GM18499 (cell line): ENCODE measurements around the gene CCDC171.
"Not testable (repeated sequence)": the region's sequence is repeated elsewhere in the genome, so short reads cannot be mapped to it uniquely, and the experiment has no call there.

Experiments used
- ATAC-seq: cut with Tn5 transposase; IDR thresholded peaks from one replicate; pipeline ENCODE4 v1.9.1; 2021; ENCODE audit warnings: moderate number of reproducible peaks; ENCODE audit not compliant: insufficient read depth, unreplicated experiment

Gene CCDC171

GRCh38 chr9:15552636-15553527, at the start of gene CCDC171:
CCDC171 (plus strand) TSS chr9:15553043; CDS start chr9:15564089, 11,046 bp downstream.
- peak; percentile 59 for ATAC-seq

GRCh38 chr9:15505921-15506320, 46.9 kb upstream of the CCDC171 start:
- ATAC-seq, result no peak

GRCh38 chr9:15509931-15510788, 42.7 kb upstream of the CCDC171 start:
- ATAC-seq, result peak; percentile 0

GRCh38 chr9:15510789-15511575, 41.9 kb upstream of the CCDC171 start, which contains the start of gene PSIP1:
PSIP1 (minus strand) TSS chr9:15510970; CDS start chr9:15510188, 782 bp downstream.
- ATAC-seq, result peak; percentile 77

- no peak for ATAC-seq
Observed at GRCh38 chr9:15512204-15512603, 40.6 kb upstream of the CCDC171 start.

- no peak for ATAC-seq
Observed at GRCh38 chr9:15512889-15513288, 40.0 kb upstream of the CCDC171 start.

GRCh38 chr9:15513335-15513734, 39.5 kb upstream of the CCDC171 start:
- no peak for ATAC-seq

GRCh38 chr9:15519831-15520230, 33.0 kb upstream of the CCDC171 start:
- no peak for ATAC-seq

GRCh38 chr9:15521254-15521653, 31.6 kb upstream of the CCDC171 start:
- ATAC-seq, result no peak

- no peak for ATAC-seq
Observed at GRCh38 chr9:15522130-15522755, 30.6 kb upstream of the CCDC171 start.

GRCh38 chr9:15524845-15525455, 27.9 kb upstream of the CCDC171 start:
- no peak for ATAC-seq

- ATAC-seq, result no peak
Observed at GRCh38 chr9:15525958-15526357, 26.9 kb upstream of the CCDC171 start.

GRCh38 chr9:15527035-15527434, 25.8 kb upstream of the CCDC171 start:
- not testable (repeated sequence) for ATAC-seq

GRCh38 chr9:15529566-15530324, 23.1 kb upstream of the CCDC171 start:
- peak; percentile 65 for ATAC-seq

- no peak for ATAC-seq
Observed at GRCh38 chr9:15531380-15531779, 21.5 kb upstream of the CCDC171 start.

- no peak for ATAC-seq
Observed at GRCh38 chr9:15541872-15542271, 11.0 kb upstream of the CCDC171 start.

- no peak for ATAC-seq
Observed at GRCh38 chr9:15542624-15543023, 10.2 kb upstream of the CCDC171 start.

- no peak for ATAC-seq
Observed at GRCh38 chr9:15543047-15543813, 9.6 kb upstream of the CCDC171 start.
